LoVo (cell line): ENCODE data around the gene EHD1.

Experiments
- DNase-seq: peaks from one replicate; pipeline ENCODE4 v3.0.0-alpha.2; 2016; ENCODE audit warnings: low spot score

The EHD1 gene

GRCh38 chr11:64890522-64890939, 12.1 kb upstream of the EHD1 start:
- DNase-seq = no peak

GRCh38 chr11:64888729-64889511, 10.5 kb upstream of the EHD1 start:
- DNase-seq = peak; percentile 90

DNA sequence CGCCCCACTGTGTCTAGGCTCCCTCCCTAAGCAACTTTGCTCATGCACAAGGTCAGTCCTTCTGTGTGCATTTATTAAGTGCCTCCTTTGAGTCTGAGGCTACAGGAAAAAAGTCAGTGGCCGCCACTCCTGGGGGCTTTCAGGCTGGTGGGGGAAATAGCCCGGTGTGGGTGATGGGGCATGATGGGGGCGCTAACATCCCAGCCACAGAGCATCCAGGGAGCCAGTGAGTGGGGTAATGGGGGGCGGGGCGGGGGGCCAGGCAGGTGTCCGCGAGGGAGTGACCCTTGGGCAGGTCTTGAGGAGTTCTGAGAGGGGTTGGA, 9.9 kb upstream of the EHD1 start:
- DNase-seq = no peak

GRCh38 chr11:64887757-64888405, 9.5 kb upstream of the EHD1 start:
- DNase-seq = peak; percentile 67

DNA sequence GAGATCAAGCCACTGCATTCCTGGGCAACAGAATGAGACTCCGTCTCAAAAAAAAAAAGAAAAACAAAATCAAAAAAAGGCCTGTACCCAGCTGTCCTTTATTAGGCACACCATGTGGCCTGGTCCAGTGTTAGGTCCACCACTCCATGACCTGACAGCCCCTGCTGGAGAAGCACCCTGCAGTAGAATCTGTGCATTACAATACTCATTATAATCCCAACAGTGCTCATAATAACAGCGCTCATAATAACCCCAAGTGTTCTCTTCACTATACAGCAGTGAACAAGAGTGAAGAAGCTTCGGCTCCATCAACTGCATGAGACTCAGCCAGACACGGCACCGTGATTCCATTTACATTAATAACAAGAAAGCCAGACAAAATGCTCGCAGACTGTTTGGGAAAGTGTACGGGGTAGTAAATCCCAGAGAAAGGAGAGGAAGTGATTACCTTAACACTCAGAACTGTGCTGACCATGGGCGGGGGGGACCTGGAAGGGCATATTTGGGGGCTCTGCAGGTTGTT, 8.9 kb upstream of the EHD1 start:
- no peak for DNase-seq

- no peak for DNase-seq
Observed at GRCh38 chr11:64885367-64886286, 7.2 kb upstream of the EHD1 start.

GRCh38 chr11:64884019-64884418, 5.6 kb upstream of the EHD1 start:
- DNase-seq = no peak

DNA sequence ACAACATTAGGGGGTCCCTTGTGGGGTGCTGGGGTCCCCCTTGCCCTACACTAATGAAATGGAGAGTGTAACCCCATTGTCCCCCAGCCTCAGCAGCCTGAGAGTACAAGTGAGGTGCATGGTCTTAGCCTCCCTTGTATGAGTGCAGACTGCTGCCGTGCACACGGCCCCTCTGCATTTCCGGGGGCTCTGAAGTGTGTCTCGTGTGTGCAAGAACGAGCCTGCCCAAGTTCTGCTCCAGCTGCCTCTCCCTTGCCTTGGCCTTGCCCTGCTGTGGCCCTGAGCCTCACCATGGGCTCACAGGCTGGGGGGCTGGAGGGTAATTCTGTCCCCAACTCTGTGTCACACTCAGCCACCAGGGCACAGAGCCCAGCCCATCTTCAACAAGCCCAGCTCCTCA, 5.2 kb upstream of the EHD1 start:
- DNase-seq = no peak

GRCh38 chr11:64882243-64882642, 3.8 kb upstream of the EHD1 start:
- DNase-seq = no peak

GRCh38 chr11:64881476-64881875, 3.1 kb upstream of the EHD1 start:
- DNase-seq = no peak

- DNase-seq = no peak
Observed at GRCh38 chr11:64880240-64881001, 2.0 kb upstream of the EHD1 start.

GRCh38 chr11:64879244-64879900, 951 bp upstream of the EHD1 start:
- DNase-seq = no peak

- DNase-seq = peak; percentile 16
Observed at GRCh38 chr11:64878223-64878493, 263 bp downstream of the EHD1 start.

- no peak for DNase-seq
Observed at GRCh38 chr11:64877390-64878222, 815 bp downstream of the EHD1 start.

DNA sequence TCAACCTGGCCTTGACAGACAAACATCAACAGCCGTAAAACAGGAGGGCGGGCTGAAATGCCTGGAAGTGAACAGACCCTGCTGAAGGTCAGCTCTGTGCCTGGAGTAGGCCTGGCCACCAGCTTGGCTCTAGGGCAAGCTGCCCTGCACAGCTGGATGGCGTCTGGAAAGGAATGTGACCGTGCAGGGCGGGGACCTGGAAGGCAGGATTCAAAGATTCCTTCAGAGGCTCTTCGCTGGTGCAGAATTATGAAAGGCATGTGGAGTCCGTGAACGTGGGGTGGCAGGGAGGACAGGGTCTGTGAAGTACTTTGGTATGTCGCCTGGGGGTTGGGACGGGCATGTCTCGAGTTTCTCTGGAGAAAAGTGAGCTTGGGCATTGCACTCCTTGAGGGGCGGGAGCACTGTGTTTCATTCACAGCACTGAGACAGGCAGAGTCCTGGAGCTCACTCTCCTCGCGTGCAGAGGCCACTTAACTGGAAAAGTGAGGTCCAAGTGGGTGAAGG, 1.5 kb downstream of the EHD1 start:
- peak; percentile 74 for DNase-seq

DNA sequence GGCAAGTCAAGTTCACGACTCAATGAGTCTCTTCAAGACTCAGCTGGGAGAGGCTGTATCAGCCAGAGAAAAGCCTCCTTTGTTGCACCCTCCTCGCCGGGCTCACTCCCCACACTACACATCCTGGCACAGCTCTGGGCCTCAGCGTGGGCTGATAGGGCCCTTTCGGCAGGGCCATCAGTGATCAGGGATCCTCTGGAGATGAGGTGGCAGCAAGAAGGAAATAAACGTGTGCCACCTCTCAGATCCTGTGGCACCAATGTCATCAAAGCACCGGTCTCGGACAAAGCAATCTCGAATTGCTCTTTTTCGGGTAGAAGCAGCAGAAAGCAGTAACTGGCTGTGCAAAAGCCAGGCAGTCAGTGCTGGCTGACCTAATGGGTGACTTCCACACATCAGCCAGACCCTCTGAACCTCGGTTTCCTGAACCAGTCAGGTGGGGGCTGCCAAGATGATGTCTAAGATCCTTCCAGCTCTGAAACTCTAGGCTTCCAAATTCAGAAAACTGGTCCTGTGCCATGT, 2.1 kb downstream of the EHD1 start:
- no peak for DNase-seq

DNA sequence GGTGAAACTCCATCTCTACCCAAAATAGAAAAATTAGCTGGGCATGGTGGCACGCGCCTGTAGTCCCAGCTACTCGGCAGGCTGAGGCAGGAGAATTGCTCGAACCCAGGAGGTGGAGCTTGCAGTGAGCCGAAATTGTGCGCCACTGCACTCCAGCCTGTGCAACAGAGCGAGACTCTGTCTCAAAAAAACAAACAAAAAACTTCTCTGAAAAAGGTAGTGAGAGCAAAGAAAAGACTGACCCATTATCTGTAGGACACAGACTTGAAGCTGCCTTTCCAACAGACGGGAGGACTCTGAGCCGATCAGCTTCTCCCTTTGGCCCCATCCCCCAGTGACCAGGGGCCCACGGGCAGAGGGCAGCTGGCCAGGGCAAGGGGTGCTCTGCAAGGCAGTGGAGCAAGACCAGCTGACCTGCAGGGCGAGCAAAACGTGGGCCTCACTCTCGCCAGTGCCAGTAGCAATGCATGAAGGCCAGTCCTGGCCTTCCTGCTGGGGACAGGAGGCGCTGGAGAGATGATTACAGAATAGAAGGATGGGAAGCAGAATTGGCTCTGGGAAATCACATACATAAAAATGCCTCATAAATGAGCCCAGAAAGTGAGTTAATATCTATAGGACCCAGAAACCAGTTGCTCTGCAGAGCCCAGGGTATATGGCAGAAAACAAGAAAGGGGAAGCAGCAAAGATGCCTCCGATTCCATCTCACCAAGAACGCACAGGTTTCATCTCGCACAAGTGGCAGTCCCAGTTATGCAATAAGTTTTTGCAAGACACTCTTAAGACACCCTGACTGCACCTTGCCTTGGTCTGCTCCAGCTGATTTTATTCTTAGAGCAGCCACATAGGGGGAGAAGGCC, 2.8 kb downstream of the EHD1 start:
- no peak for DNase-seq

DNA sequence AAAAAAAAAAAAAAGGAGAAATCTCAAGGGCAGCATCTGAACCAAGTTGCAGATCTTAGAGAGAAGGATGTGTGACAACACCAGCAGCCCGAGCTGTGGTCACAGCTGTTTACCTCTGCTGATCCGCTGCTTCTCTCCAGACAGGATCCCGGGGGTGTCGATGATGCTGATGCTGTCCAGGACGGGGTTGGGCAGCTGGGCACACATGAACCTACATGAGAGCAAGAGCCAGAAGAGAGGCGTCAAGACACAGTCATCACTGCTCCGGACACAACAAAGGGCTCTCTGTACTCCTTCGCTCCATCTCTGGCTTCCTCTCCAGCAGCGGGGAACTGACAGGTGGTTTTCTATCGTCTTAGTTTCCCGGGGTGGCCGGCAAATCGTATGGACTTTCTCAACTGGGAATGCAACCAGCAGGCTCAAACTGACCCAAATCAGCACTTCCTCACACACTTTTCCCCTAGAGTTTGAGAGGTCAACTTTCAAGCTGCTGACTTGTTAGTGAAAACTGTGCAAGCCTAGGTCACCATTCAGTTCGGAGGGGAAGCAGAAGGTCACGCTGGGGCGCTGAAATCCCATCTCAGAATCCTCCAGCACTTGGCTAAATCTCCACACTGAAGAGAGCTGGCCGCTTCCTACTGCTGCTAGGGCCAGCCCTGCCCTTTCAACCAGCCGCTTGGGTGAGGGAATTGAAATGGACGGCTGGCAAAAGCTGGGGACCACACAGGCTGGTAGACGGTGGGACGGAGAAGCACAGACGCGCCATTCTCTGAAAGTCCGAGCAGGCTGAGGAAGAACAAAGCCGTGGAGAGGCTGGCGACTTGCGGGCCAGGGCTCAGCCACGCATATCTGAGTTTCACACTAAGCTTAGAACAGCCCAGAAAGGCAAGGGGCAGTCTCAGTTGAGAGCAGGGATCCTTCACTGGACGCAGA, 3.8 kb downstream of the EHD1 start:
- no peak for DNase-seq
